ENCODE results near the gene RCOR1. TPM values are rescaled to one million over a fixed set of nuclear protein-coding genes. Genes with fewer than 3 reads are reported as not detected.

The RCOR1 gene
- total and polyA plus RNA-seq, 5 donors from 2014 or later = 0.40 to 28.1 (median 0.51) TPM

- no peak for ATAC-seq (ENCODE audit: low read depth in 2 of 2)
- Mint-ChIP-seq H3K27ac (no peak overlapping the region), H3K4me3 (no peak overlapping the region), H3K4me1 (peaks cover 0 to 2% (median 0%) of the 10 kb centered on the region in 4 donors), H3K36me3 (peaks cover 7% of the 10 kb centered on the region), H3K27me3 (no peaks in the 10 kb centered on the region), H3K9me3 (peaks cover 0 to 12% (median 2%) of the 10 kb centered on the region in 7 donors)
- DNase-seq = no peak
- Histone ChIP-seq H3K4me3 (ENCODE audit: low read depth, low read length) (no peak overlapping the region), H3K4me1 (ENCODE audit: control insufficient read depth, insufficient read depth, low read length, poor library complexity, severe bottlenecking) (no peaks in the 10 kb centered on the region), H3K9me3 (ENCODE audit: control insufficient read depth in 2 of 2, low read length in 2 of 2) (peaks cover 0 to 18% of the 10 kb centered on the region in 2 experiments), H3K27me3 (ENCODE audit: control insufficient read depth, insufficient read depth, low read length) (no peaks in the 10 kb centered on the region), H3K27ac (ENCODE audit: insufficient read depth, low read length, poor library complexity, severe bottlenecking) (no peak overlapping the region), H3K36me3 (ENCODE audit: control insufficient read depth, insufficient read depth, low read length) (no peaks in the 10 kb centered on the region)
These were observed 146.1 kb downstream of the RCOR1 start for GRCh38 chr14:102738373-102739189.

DNA sequence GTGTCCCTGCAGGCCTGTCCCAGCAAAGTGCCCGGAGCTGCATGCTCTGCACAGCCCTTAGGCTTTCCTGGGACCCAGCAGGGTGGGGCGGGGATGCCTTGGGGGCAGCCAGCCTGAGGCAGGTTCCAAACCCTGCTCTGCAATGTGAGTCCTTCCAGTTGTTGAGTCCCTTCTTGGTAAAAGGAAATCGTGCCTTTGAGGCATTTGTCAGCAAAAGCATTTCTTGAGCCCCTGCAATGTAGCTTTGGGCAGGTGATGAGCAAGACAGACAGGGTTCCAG lies 146.7 kb downstream of the RCOR1 start:
- no peak overlapping the region for H3K4me3 ChIP-seq (ENCODE audit: low read depth, low read length)
- H3K36me3 ChIP-seq (ENCODE audit: control insufficient read depth, insufficient read depth, low read length) = no peaks in the 10 kb centered on the region
- no peaks in the 10 kb centered on the region for H3K27me3 Mint-ChIP-seq
- no peaks in the 10 kb centered on the region for H3K27me3 ChIP-seq (ENCODE audit: control insufficient read depth, insufficient read depth, low read length)
- no peak for DNase-seq
- no peaks in the 10 kb centered on the region for H3K4me1 ChIP-seq (ENCODE audit: control insufficient read depth, insufficient read depth, low read length, poor library complexity, severe bottlenecking)
- H3K36me3 Mint-ChIP-seq = peaks cover 7% of the 10 kb centered on the region
- no peak overlapping the region for H3K4me3 Mint-ChIP-seq
- no peak for ATAC-seq (ENCODE audit: low read depth in 2 of 2)
- H3K9me3 Mint-ChIP-seq = peaks cover 0 to 12% (median 2%) of the 10 kb centered on the region in 7 donors
- peaks cover 0 to 18% of the 10 kb centered on the region in 2 experiments for H3K9me3 ChIP-seq (ENCODE audit: control insufficient read depth in 2 of 2, low read length in 2 of 2)
- H3K27ac ChIP-seq (ENCODE audit: insufficient read depth, low read length, poor library complexity, severe bottlenecking) = no peak overlapping the region
- peaks cover 0 to 2% (median 0%) of the 10 kb centered on the region in 4 donors for H3K4me1 Mint-ChIP-seq
- no peak overlapping the region for H3K27ac Mint-ChIP-seq

DNA sequence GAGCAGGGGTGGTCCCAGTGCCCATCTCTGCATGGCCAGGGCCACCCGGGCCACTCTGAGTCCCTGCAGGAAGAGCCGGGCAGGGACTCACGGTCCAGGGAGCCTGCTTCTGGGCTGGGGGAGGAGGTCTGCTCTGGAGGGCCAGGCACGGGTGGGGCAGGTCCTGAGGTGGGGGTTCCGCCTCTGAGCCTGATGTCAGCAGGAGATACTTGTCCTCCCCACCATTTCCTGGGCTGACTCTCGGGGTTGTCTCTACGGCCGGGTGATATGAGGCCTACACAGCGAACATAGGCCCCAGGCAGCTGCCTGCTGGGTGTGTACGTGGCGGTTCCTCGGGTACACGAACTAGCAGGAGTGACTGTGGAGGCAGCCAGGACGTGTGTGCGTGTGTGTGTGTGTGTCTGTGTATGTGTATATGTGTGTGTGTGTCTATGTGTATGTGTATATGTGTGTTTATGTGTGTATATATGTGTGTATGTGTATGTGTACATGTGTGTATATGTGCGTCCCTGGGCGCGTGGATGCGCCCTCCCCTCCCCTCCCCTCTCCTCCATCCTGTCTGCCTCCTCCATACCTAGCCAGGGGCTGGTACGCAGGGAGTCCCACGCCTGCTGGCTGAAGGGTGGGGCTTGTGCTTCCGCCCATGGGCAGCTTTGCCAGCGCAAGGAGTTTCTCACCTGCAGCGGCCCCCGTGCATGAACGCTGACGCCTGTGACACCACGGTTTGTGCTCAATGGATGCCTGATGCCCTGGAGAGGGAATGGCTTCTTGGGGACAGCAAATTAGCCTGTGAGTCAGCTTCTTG lies 154.4 kb downstream of the RCOR1 start:
- Mint-ChIP-seq H3K4me3 (no peak overlapping the region), H3K27me3 (no peaks in the 10 kb centered on the region), H3K36me3 (peaks cover 3% of the 10 kb centered on the region), H3K27ac (peak overlapping the region in 1 of 3 donors; percentile 25), H3K9me3 (peaks cover 0 to 10% (median 2%) of the 10 kb centered on the region in 7 donors), H3K4me1 (no peaks in the 10 kb centered on the region)
- Histone ChIP-seq H3K27me3 (ENCODE audit: control insufficient read depth, insufficient read depth, low read length) (no peaks in the 10 kb centered on the region), H3K36me3 (ENCODE audit: control insufficient read depth, insufficient read depth, low read length) (no peaks in the 10 kb centered on the region), H3K27ac (ENCODE audit: insufficient read depth, low read length, poor library complexity, severe bottlenecking) (no peak overlapping the region), H3K4me3 (ENCODE audit: low read depth, low read length) (no peak overlapping the region), H3K4me1 (ENCODE audit: control insufficient read depth, insufficient read depth, low read length, poor library complexity, severe bottlenecking) (no peaks in the 10 kb centered on the region), H3K9me3 (ENCODE audit: control insufficient read depth in 2 of 2, low read length in 2 of 2) (peaks cover 0 to 9% of the 10 kb centered on the region in 2 experiments)
- DNase-seq (no peak), ATAC-seq (ENCODE audit: low read depth in 2 of 2) (no peak)

- Histone ChIP-seq H3K4me1 (ENCODE audit: control insufficient read depth, insufficient read depth, low read length, poor library complexity, severe bottlenecking) (no peaks in the 10 kb centered on the region), H3K27ac (ENCODE audit: insufficient read depth, low read length, poor library complexity, severe bottlenecking) (no peak overlapping the region), H3K27me3 (ENCODE audit: control insufficient read depth, insufficient read depth, low read length) (no peaks in the 10 kb centered on the region), H3K4me3 (ENCODE audit: low read depth, low read length) (no peak overlapping the region), H3K9me3 (ENCODE audit: control insufficient read depth in 2 of 2, low read length in 2 of 2) (no peaks in the 10 kb centered on the region), H3K36me3 (ENCODE audit: control insufficient read depth, insufficient read depth, low read length) (no peaks in the 10 kb centered on the region)
- Mint-ChIP-seq H3K4me1 (peaks cover 0 to under 1% (median 0%) of the 10 kb centered on the region in 4 donors), H3K27ac (no peak overlapping the region), H3K27me3 (no peaks in the 10 kb centered on the region), H3K9me3 (no peaks in the 10 kb centered on the region), H3K4me3 (no peak overlapping the region), H3K36me3 (no peaks in the 10 kb centered on the region)
- ATAC-seq (ENCODE audit: low read depth in 2 of 2) (no peak), DNase-seq (no peak)
These were observed 156.4 kb downstream of the RCOR1 start for GRCh38 chr14:102748806-102749205.

DNA sequence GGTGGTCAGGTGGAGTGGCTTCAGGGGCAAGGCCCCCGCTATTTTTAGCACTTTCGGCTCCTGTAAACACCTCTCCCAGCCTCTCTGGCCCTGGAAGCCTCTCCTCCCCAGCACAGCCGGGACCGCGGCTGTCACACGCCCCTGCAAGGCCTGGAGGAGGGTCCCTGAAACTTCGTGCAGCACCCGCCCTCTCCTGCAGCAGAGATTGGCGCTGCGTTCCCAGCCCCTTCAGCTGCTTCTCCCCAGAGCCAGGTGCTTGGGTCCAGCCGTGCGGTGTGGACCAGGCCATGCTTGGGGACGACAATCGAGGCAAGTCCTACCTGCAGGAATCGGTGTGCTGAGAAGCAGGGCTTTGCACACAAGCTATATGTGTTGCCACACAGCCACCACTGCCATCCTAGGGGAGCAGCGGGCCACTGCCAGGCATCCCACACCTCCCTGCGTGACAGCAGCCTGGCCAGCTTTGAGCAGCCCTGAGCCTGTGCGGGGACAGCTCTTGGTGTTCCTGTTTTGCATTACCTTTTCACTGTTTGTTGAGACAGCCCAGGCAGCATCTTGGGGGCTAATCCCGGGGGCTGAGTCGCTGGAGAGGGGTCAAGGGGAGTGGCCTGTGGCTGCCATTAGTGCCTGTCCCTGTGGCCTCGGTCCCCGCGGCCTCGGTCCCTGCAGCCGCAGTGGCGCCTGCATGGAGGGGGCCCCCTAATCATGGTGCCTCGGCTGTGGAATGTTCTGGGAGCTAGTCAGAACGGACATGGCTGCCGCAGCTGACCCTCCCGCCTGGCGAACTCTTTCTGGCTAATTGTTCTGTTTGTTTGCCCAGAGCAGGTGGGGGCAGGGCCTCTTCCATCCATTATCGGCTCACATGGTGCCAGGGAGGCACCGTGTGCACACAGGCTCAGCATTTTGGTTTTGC lies 157.2 kb downstream of the RCOR1 start:
- peak overlapping the region in 1 of 3 donors; percentile 40 for H3K27ac Mint-ChIP-seq
- H3K4me3 Mint-ChIP-seq = no peak overlapping the region
- ATAC-seq (ENCODE audit: low read depth in 2 of 2) (no peak), DNase-seq (no peak)
- Histone ChIP-seq H3K9me3 (ENCODE audit: control insufficient read depth in 2 of 2, low read length in 2 of 2) (no peaks in the 10 kb centered on the region), H3K27me3 (ENCODE audit: control insufficient read depth, insufficient read depth, low read length) (no peaks in the 10 kb centered on the region), H3K36me3 (ENCODE audit: control insufficient read depth, insufficient read depth, low read length) (no peaks in the 10 kb centered on the region), H3K4me1 (ENCODE audit: control insufficient read depth, insufficient read depth, low read length, poor library complexity, severe bottlenecking) (no peaks in the 10 kb centered on the region), H3K4me3 (ENCODE audit: low read depth, low read length) (no peak overlapping the region), H3K27ac (ENCODE audit: insufficient read depth, low read length, poor library complexity, severe bottlenecking) (no peak overlapping the region)
- no peaks in the 10 kb centered on the region for H3K9me3 Mint-ChIP-seq
- no peaks in the 10 kb centered on the region for H3K27me3 Mint-ChIP-seq
- no peaks in the 10 kb centered on the region for H3K36me3 Mint-ChIP-seq
- peaks cover 0 to 4% (median 0%) of the 10 kb centered on the region in 4 donors for H3K4me1 Mint-ChIP-seq

DNA sequence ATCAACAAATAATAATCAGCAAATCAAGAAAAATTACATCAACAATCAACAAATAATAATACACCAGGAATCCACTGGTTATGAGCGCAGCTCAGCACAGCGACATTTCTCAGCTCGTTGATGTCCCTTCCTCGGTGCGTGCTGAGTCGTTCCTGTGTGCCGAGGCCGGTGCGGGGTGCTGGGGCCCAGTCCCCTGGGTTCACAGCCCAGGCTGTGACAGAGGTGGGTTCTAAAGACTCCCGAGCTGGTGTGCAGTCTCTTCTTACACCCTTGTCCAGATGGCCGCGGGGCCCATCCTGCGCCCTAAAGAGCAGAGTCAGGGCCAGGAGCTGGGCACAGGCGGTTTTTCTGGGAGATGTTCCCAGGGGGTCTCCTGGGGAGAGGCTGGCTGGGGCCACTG lies 157.9 kb downstream of the RCOR1 start:
- no peaks in the 10 kb centered on the region for H3K27me3 Mint-ChIP-seq
- no peaks in the 10 kb centered on the region for H3K4me1 ChIP-seq (ENCODE audit: control insufficient read depth, insufficient read depth, low read length, poor library complexity, severe bottlenecking)
- H3K4me3 ChIP-seq (ENCODE audit: low read depth, low read length) = no peak overlapping the region
- ATAC-seq (ENCODE audit: low read depth in 2 of 2) = no peak
- H3K36me3 ChIP-seq (ENCODE audit: control insufficient read depth, insufficient read depth, low read length) = no peaks in the 10 kb centered on the region
- H3K4me1 Mint-ChIP-seq = peaks cover 0 to 4% (median 0%) of the 10 kb centered on the region in 4 donors
- H3K9me3 ChIP-seq (ENCODE audit: control insufficient read depth in 2 of 2, low read length in 2 of 2) = no peaks in the 10 kb centered on the region
- H3K9me3 Mint-ChIP-seq = no peaks in the 10 kb centered on the region
- no peak overlapping the region for H3K27ac ChIP-seq (ENCODE audit: insufficient read depth, low read length, poor library complexity, severe bottlenecking)
- no peaks in the 10 kb centered on the region for H3K27me3 ChIP-seq (ENCODE audit: control insufficient read depth, insufficient read depth, low read length)
- DNase-seq = no peak
- no peak overlapping the region for H3K4me3 Mint-ChIP-seq
- peak overlapping the region in 1 of 3 donors; percentile 40 for H3K27ac Mint-ChIP-seq
- H3K36me3 Mint-ChIP-seq = no peaks in the 10 kb centered on the region

DNA sequence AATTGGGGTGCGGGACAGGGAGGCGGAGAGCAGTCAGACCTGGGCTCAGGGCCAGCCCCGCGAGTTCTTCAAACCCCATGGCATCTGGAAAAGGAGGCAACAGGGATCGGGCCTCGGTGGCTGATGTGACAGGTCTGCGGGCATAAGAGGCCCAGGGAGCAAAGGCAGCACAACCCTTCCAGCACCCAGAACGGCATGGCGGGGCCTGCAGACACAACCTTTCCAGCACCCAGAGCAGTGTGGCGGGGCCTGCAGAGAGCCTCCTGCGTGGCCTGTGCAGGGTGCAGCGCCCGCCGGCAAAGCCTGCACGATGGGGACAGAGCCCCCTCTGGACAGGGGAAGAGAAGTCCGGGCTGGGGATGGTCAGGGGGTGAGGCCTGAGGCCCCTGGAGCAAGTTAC lies 158.6 kb downstream of the RCOR1 start:
- no peaks in the 10 kb centered on the region for H3K36me3 ChIP-seq (ENCODE audit: control insufficient read depth, insufficient read depth, low read length)
- no peaks in the 10 kb centered on the region for H3K27me3 Mint-ChIP-seq
- H3K4me3 ChIP-seq (ENCODE audit: low read depth, low read length) = no peak overlapping the region
- H3K27me3 ChIP-seq (ENCODE audit: control insufficient read depth, insufficient read depth, low read length) = no peaks in the 10 kb centered on the region
- H3K4me1 Mint-ChIP-seq = peaks cover 0 to 4% (median 0%) of the 10 kb centered on the region in 4 donors
- no peak overlapping the region for H3K4me3 Mint-ChIP-seq
- no peak for DNase-seq
- H3K36me3 Mint-ChIP-seq = no peaks in the 10 kb centered on the region
- no peaks in the 10 kb centered on the region for H3K9me3 ChIP-seq (ENCODE audit: control insufficient read depth in 2 of 2, low read length in 2 of 2)
- no peaks in the 10 kb centered on the region for H3K9me3 Mint-ChIP-seq
- ATAC-seq (ENCODE audit: low read depth in 2 of 2) = no peak
- no peaks in the 10 kb centered on the region for H3K4me1 ChIP-seq (ENCODE audit: control insufficient read depth, insufficient read depth, low read length, poor library complexity, severe bottlenecking)
- no peak overlapping the region for H3K27ac ChIP-seq (ENCODE audit: insufficient read depth, low read length, poor library complexity, severe bottlenecking)
- H3K27ac Mint-ChIP-seq = no peak overlapping the region
